Activated CD4-positive, alpha-beta T cell treated with anti-CD3 and anti-CD28 coated beads, Interleukin-2, amount 50 U/mL, for 4 hours (primary cell): Measurements from ENCODE around the gene MYZAP.

ENCODE experiments used
- DNase-seq, 2 experiments: peaks; one replicate each; pipeline ENCODE4 v3.0.0-alpha.2; 2020

Gene MYZAP

GRCh38 chr15:57631386-57632110 is 39.8 kb downstream of the MYZAP start:
- no peak for DNase-seq

GRCh38 chr15:57634290-57634689 is 42.6 kb downstream of the MYZAP start:
- DNase-seq: no peak

- no peak for DNase-seq
Measured at GRCh38 chr15:57635300-57635909, 43.7 kb downstream of the MYZAP start.

GRCh38 chr15:57637846-57638245 is 46.1 kb downstream of the MYZAP start:
- no peak for DNase-seq

GRCh38 chr15:57639306-57639705 is 47.6 kb downstream of the MYZAP start:
- no peak for DNase-seq

GRCh38 chr15:57640930-57641682 is 49.4 kb downstream of the MYZAP start:
- no peak for DNase-seq

GRCh38 chr15:57643826-57644225 is 52.1 kb downstream of the MYZAP start:
- no peak for DNase-seq

GRCh38 chr15:57646087-57646486 is 54.4 kb downstream of the MYZAP start:
- DNase-seq: no peak

GRCh38 chr15:57647071-57647790 is 55.5 kb downstream of the MYZAP start:
- DNase-seq: no peak

GRCh38 chr15:57647791-57648130 is 56.1 kb downstream of the MYZAP start:
- DNase-seq: no peak

- no peak for DNase-seq
Measured at GRCh38 chr15:57649138-57649537, 57.4 kb downstream of the MYZAP start.

- DNase-seq: no peak
Measured at GRCh38 chr15:57651445-57651844, 59.7 kb downstream of the MYZAP start.

- no peak for DNase-seq
Measured at GRCh38 chr15:57652481-57652880, 60.8 kb downstream of the MYZAP start.

GRCh38 chr15:57654153-57654852 is 62.6 kb downstream of the MYZAP start:
- DNase-seq: no peak

GRCh38 chr15:57655053-57655452 is 63.3 kb downstream of the MYZAP start:
- DNase-seq: no peak

GRCh38 chr15:57655809-57656208 is 64.1 kb downstream of the MYZAP start:
- no peak for DNase-seq

- no peak for DNase-seq
Measured at GRCh38 chr15:57656434-57656833, 64.7 kb downstream of the MYZAP start.

- DNase-seq: no peak
Measured at GRCh38 chr15:57657619-57658018, 65.9 kb downstream of the MYZAP start.

- DNase-seq: no peak
Measured at GRCh38 chr15:57662091-57662744, 70.5 kb downstream of the MYZAP start.

- no peak for DNase-seq
Measured at GRCh38 chr15:57662802-57663201, 71.1 kb downstream of the MYZAP start.

GRCh38 chr15:57663262-57663661 is 71.6 kb downstream of the MYZAP start:
- no peak for DNase-seq

- no peak for DNase-seq
Measured at GRCh38 chr15:57665194-57665593, 73.5 kb downstream of the MYZAP start.
